KOPT-K1 (cell line): ENCODE measurements around the gene RGS3.

Experiments
- H3K27ac ChIP-seq: fragments of 200-600 bp; sonication (generic); 2 replicates; pipeline ENCODE4 v1.5.1; 2016; ENCODE audit warnings: antibody characterized with exemption, mild to moderate bottlenecking, low read depth, low read length; ENCODE audit not compliant: poor library complexity, severe bottlenecking
- H3K36me3 ChIP-seq: fragments of 200-600 bp; sonication (generic); 2 replicates; pipeline ENCODE4 v1.5.1; 2017; ENCODE audit warnings: antibody characterized with exemption, mild to moderate bottlenecking, low read length, moderate library complexity; ENCODE audit not compliant: insufficient read depth
- H3K9me3 ChIP-seq: fragments of 200-600 bp; sonication (generic); 2 replicates; pipeline ENCODE4 v1.5.1; 2017; ENCODE audit warnings: antibody characterized with exemption, low read length, mild to moderate bottlenecking; ENCODE audit not compliant: insufficient read depth, poor library complexity, severe bottlenecking

RGS3 gene

GRCh38 chr9:113623851-113624485, 160.4 kb downstream of the RGS3 start:
- H3K36me3 ChIP-seq: no peaks in the 10 kb centered on the region
- peaks cover 9% of the 10 kb centered on the region for H3K9me3 ChIP-seq
- no peak overlapping the region for H3K27ac ChIP-seq

- Histone ChIP-seq H3K27ac (no peak overlapping the region), H3K36me3 (no peaks in the 10 kb centered on the region)
These were observed 161.2 kb downstream of the RGS3 start for GRCh38 chr9:113624721-113625120.

GRCh38 chr9:113625486-113625885, 162.0 kb downstream of the RGS3 start:
- Histone ChIP-seq H3K9me3 (peaks cover 9% of the 10 kb centered on the region), H3K27ac (no peak overlapping the region), H3K36me3 (no peaks in the 10 kb centered on the region)

More at GRCh38 chr9:113624721-113625120, 161.2 kb downstream of the RGS3 start:
- peaks cover 9% of the 10 kb centered on the region for H3K9me3 ChIP-seq

- H3K27ac ChIP-seq: no peak overlapping the region
- H3K9me3 ChIP-seq: peaks cover 3% of the 10 kb centered on the region
- H3K36me3 ChIP-seq: no peaks in the 10 kb centered on the region
These were observed 163.4 kb downstream of the RGS3 start for GRCh38 chr9:113626735-113627495.

- H3K36me3 ChIP-seq: no peaks in the 10 kb centered on the region
- no peak overlapping the region for H3K27ac ChIP-seq
- no peaks in the 10 kb centered on the region for H3K9me3 ChIP-seq
These were observed 165.1 kb downstream of the RGS3 start for GRCh38 chr9:113628621-113629020.

GRCh38 chr9:113630386-113631136, 167.0 kb downstream of the RGS3 start:
- H3K9me3 ChIP-seq: no peaks in the 10 kb centered on the region
- H3K27ac ChIP-seq: no peak overlapping the region
- no peaks in the 10 kb centered on the region for H3K36me3 ChIP-seq

GRCh38 chr9:113631137-113631765, 167.7 kb downstream of the RGS3 start:
- no peaks in the 10 kb centered on the region for H3K36me3 ChIP-seq
- no peak overlapping the region for H3K27ac ChIP-seq
- no peaks in the 10 kb centered on the region for H3K9me3 ChIP-seq

- H3K36me3 ChIP-seq: no peaks in the 10 kb centered on the region
- no peak overlapping the region for H3K27ac ChIP-seq
- no peaks in the 10 kb centered on the region for H3K9me3 ChIP-seq
These were observed 168.5 kb downstream of the RGS3 start for GRCh38 chr9:113631871-113632665.

GRCh38 chr9:113632776-113633590, 169.5 kb downstream of the RGS3 start:
- H3K36me3 ChIP-seq: no peaks in the 10 kb centered on the region
- no peaks in the 10 kb centered on the region for H3K9me3 ChIP-seq
- H3K27ac ChIP-seq: no peak overlapping the region

GRCh38 chr9:113633782-113634595, 170.5 kb downstream of the RGS3 start:
- H3K36me3 ChIP-seq: no peaks in the 10 kb centered on the region
- H3K9me3 ChIP-seq: no peaks in the 10 kb centered on the region
- H3K27ac ChIP-seq: no peak overlapping the region

GRCh38 chr9:113634596-113635515, 171.3 kb downstream of the RGS3 start:
- Histone ChIP-seq H3K36me3 (no peaks in the 10 kb centered on the region), H3K9me3 (no peaks in the 10 kb centered on the region), H3K27ac (no peak overlapping the region)

- no peaks in the 10 kb centered on the region for H3K36me3 ChIP-seq
- no peak overlapping the region for H3K27ac ChIP-seq
- H3K9me3 ChIP-seq: no peaks in the 10 kb centered on the region
These were observed 172.1 kb downstream of the RGS3 start for GRCh38 chr9:113635586-113635985.
